Loucy (cell line): ENCODE data around the gene CTSK.

Experiments used
- H2AFZ ChIP-seq: fragments of 200-600 bp; sonication (generic); 2 replicates; pipeline ENCODE4 v1.6.0; 2016; ENCODE audit warnings: antibody characterized with exemption, mild to moderate bottlenecking, low read length, moderate library complexity
- H3F3A ChIP-seq: fragments of 200-600 bp; 2 replicates; pipeline ENCODE4 v1.6.0; 2016; ENCODE audit warnings: antibody characterized with exemption, low read depth, mild to moderate bottlenecking
- H3K27me3 ChIP-seq: fragments of 200-600 bp; sonication (generic); 2 replicates; pipeline ENCODE4 v1.6.1; 2014; ENCODE audit warnings: low read length, mild to moderate bottlenecking; ENCODE audit not compliant: insufficient read depth, poor library complexity, severe bottlenecking
- H3K36me3 ChIP-seq: fragments of 200-600 bp; sonication (generic); 2 replicates; pipeline ENCODE4 v1.6.1; 2016; ENCODE audit warnings: low read length; ENCODE audit not compliant: insufficient read depth
- H3K4me1 ChIP-seq: fragments of 200-600 bp; sonication (generic); 2 replicates; pipeline ENCODE4 v1.5.1; 2014; ENCODE audit warnings: low read length, mild to moderate bottlenecking; ENCODE audit not compliant: insufficient read depth, poor library complexity, severe bottlenecking
- H3K4me2 ChIP-seq: fragments of 200-600 bp; sonication (generic); 2 replicates; pipeline ENCODE4 v1.6.0; 2014; ENCODE audit warnings: antibody characterized with exemption, low read length, low read depth, mild to moderate bottlenecking; ENCODE audit not compliant: poor library complexity, severe bottlenecking
- H3K4me3 ChIP-seq: fragments of 200-600 bp; sonication (generic); 2 replicates; pipeline ENCODE4 v1.5.1; 2014; ENCODE audit warnings: low read length, mild to moderate bottlenecking, mixed read lengths; ENCODE audit not compliant: poor library complexity, severe bottlenecking
- H3K79me2 ChIP-seq: fragments of 200-600 bp; sonication (generic); 2 replicates; pipeline ENCODE4 v1.6.1; 2014; ENCODE audit warnings: low read length; ENCODE audit not compliant: insufficient read depth
- H3K9ac ChIP-seq: fragments of 200-600 bp; sonication (generic); 2 replicates; pipeline ENCODE4 v1.6.0; 2014; ENCODE audit warnings: mild to moderate bottlenecking, low read depth, low read length, moderate library complexity; ENCODE audit not compliant: poor library complexity, severe bottlenecking
- H3K9me2 ChIP-seq: fragments of 200-600 bp; sonication (generic); replicated peaks from 2 replicates; pipeline ENCODE4 v1.6.1; 2016; ENCODE audit warnings: low read depth, low read length, mixed read lengths
- H3K9me3 ChIP-seq: fragments of 200-600 bp; sonication (generic); 2 replicates; pipeline ENCODE4 v1.6.1; 2014; ENCODE audit warnings: mild to moderate bottlenecking, antibody characterized with exemption, low read length, low read depth; ENCODE audit not compliant: insufficient read depth
- H4K20me1 ChIP-seq: fragments of 200-600 bp; sonication (generic); 2 replicates; pipeline ENCODE4 v1.6.0; 2014; ENCODE audit warnings: antibody characterized with exemption, low read length, mild to moderate bottlenecking; ENCODE audit not compliant: insufficient read depth, poor library complexity, severe bottlenecking
- CTCF ChIP-seq: fragments of 200-600 bp; sonication (generic); conservative IDR thresholded peaks from 2 replicates; pipeline ENCODE4 v1.5.1; 2014; ENCODE audit warnings: mild to moderate bottlenecking, antibody characterized with exemption, low read length
- EZH2phosphoT487 ChIP-seq: fragments of 200-600 bp; IDR thresholded peaks from 2 replicates; pipeline ENCODE4 v1.6.1; 2018; ENCODE audit warnings: antibody characterized with exemption, mild to moderate bottlenecking, moderate library complexity, borderline replicate concordance

Gene CTSK

DNA sequence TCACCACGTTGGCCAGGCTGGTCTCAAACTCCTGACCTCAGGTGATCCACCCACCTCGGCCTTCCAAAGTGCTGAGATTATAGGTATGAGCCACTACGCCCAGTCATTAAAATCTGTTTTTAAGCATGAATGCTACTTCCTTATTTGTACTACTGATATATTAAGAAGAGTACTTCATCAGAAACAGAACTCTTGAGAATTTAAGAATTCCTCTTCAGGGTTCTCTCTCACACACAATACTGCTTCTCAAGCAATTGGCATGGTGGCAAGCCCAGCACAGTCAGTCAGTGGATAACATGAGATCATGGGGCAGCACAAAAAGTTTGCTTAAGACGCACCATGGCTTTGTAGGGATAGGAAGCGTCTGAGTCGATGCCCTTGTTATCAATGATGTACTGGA is 56.6 kb downstream of the CTSK start:
- TF ChIP-seq CTCF (no peak), EZH2phosphoT487 (no peak)
- no peak overlapping the region for H3K4me3 ChIP-seq
- no peak overlapping the region for H3K9ac ChIP-seq
- no peaks in the 10 kb centered on the region for H3K9me2 ChIP-seq
- no peaks in the 10 kb centered on the region for H3K36me3 ChIP-seq
- H3K27me3 ChIP-seq, result no peaks in the 10 kb centered on the region
- H3F3A ChIP-seq, result no peaks in the 10 kb centered on the region
- H3K4me2 ChIP-seq, result no peak overlapping the region
- H3K9me3 ChIP-seq, result no peaks in the 10 kb centered on the region
- no peaks in the 10 kb centered on the region for H3K4me1 ChIP-seq
- H4K20me1 ChIP-seq, result no peaks in the 10 kb centered on the region
- H2AFZ ChIP-seq, result no peak overlapping the region
- no peaks in the 10 kb centered on the region for H3K79me2 ChIP-seq

DNA sequence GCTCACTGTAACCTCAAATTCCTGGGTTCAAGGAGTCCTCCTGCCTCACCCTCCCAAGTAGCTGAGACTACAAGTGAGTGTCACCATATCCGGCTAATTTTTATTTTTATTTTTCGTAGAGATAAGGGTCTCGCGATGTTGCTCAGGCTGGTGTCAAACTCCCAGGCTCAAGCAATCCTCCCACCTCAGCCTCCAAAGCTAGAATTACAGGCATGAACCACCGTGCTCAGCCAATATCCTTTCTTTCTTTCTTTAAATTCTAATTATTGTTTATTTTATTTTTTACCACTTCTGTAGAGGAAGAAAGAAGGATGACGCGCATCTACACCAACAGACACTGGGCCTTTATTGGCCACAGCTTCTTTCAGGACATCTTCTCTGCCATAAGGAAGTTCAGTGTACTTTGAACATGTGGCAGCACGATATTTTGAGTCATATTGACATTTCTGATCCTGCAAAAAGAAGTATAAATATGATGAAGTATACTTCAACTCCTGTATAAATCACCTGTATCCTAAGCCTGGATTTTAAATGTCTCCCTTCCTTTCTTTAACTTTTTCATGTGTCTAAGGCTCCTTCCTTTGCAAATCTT is 58.2 kb downstream of the CTSK start:
- Histone ChIP-seq H3K4me1 (no peaks in the 10 kb centered on the region), H4K20me1 (no peaks in the 10 kb centered on the region), H3K27me3 (no peaks in the 10 kb centered on the region), H3F3A (no peaks in the 10 kb centered on the region), H3K4me3 (no peak overlapping the region), H3K36me3 (no peaks in the 10 kb centered on the region), H3K9me2 (no peaks in the 10 kb centered on the region), H2AFZ (no peak overlapping the region), H3K79me2 (no peaks in the 10 kb centered on the region), H3K9me3 (no peaks in the 10 kb centered on the region), H3K9ac (no peak overlapping the region), H3K4me2 (no peak overlapping the region)
- TF ChIP-seq CTCF (no peak), EZH2phosphoT487 (no peak)

DNA sequence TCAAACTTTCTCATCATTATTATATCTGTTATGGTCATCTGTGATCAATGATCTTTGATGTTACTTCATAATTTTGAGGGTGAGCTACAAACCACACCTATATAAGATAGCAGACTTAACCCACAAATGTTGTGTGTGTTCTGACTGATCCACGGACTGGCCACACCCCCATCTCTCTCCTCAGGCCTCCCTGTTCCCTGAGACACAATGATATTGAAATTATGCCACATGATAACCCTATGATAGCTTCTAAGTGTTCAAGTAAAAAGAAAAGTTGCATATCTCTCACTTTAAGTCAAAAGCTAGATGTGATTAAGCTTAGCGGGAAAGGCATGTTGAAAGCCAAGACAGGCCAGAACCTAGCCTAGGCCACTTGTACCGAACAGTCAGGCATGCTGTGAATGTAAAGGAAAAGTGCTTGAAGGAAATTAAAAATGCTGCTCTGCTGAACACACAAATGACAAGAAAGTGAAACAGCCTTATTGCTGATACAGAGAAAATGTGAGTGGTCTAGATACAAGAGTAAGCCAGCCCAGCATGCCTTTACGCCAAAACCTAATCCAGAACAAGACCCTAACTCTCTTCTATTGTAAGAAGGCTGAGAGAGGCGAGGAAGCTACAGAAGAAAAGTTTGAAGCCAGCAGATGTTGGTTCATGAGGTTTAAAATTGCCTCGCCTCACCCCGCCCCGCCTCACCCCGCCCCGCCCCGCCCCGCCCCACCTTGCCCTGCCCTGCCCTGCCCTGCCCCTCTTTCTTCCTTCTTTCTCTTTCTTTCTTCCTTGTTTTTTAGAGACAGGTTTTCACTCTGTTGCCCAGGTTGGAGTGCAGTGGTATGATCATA is 59.0 kb downstream of the CTSK start:
- Histone ChIP-seq H2AFZ (no peak overlapping the region), H3K27me3 (no peaks in the 10 kb centered on the region), H3K4me1 (no peaks in the 10 kb centered on the region), H3K9me2 (no peaks in the 10 kb centered on the region), H3K79me2 (no peaks in the 10 kb centered on the region), H3K9me3 (no peaks in the 10 kb centered on the region), H3K36me3 (no peaks in the 10 kb centered on the region), H4K20me1 (no peaks in the 10 kb centered on the region), H3K9ac (no peak overlapping the region), H3K4me3 (no peak overlapping the region), H3K4me2 (no peak overlapping the region), H3F3A (no peaks in the 10 kb centered on the region)
- TF ChIP-seq CTCF, result no peak
- TF ChIP-seq EZH2phosphoT487, result no peak
